HG03565 (cell line): ENCODE results near the gene DDX42.
"Not testable (repeated sequence)": the region's sequence is repeated elsewhere in the genome, so short reads cannot be mapped to it uniquely, and the experiment has no call there.

Experiments used
- ATAC-seq: cut with Tn5 transposase; IDR thresholded peaks from one replicate; pipeline ENCODE4 v1.9.1; 2021; ENCODE audit warnings: mild to moderate bottlenecking, moderate library complexity; ENCODE audit not compliant: unreplicated experiment

DDX42 gene

DNA sequence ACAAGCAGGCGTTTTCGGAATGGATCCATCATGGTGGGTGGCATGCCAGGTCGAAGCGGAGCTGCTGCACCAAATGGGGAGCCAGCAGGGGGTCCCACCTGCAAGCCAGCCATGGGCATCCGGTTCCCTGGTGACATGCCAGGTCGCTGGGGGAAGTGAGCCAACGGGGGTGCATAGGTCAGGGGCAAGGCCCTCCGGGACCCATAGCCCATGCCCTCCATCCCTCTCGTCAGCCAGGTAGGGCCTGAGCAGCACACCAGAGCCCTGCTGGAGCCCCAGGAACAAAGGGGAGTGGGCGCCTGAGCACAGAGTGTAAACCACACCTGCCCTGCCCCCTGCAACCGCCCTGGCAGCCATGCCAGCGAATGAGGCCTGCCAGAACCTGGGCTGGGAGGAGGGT is 63.5 kb downstream of the DDX42 start:
- no peak for ATAC-seq

DNA sequence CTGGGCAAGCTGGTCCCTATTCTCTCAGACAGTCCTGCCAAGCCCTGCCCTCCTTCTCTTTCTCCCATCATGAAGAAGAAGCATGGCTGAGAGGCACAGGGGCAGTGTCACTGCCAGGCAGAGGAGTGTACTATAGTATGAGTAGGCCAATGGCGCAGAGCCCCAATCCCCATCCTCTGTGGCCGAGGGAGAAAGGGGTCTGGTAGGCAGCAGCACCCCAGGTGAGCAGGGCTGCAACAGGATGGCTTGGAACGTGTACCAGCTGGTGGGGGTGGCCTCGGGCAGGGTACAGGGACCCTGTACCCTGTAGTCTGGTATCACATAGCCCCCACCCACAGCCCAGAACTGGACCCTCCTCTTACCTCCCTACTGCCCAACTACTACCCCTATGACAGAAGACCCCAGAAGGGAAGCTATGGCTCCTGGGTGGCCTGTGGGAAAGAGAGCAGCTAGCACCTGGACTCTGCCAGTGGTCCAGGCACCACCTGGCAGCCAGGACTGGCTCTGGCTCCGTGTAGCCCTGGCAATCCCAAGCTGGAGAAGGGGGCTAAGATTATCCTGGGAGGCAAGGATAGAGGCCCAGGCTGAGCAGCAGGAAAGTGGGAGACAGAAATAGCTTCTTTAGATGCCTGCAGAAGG is 64.1 kb downstream of the DDX42 start:
- no peak for ATAC-seq

DNA sequence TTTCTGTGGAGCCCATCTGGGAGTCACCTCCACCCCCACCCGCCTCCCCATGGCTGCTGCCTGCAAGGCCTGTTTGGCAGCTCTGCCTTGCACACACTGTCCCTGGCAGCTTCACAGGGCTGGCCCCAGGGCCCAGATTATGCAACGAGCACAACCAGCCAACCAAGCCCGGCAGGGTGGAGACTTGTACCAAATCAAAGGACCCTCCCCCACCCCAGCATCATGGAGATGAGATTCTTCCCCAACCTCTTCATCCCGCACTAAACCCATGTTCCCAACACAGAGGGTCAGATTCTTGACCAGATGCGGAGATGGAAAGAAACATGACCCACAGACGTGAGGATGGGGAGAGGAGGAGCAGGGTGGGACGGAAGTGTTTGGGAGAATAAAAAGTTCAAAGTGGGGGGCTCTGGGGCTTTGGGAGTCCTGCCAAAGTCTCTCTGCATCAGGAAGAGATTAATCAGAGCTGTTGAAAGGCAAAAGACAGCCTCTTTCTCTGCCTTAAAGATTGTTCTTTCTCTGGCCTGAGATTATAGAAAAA is 64.7 kb downstream of the DDX42 start:
- no peak for ATAC-seq

- ATAC-seq, result no peak
These were observed 66.8 kb downstream of the DDX42 start for GRCh38 chr17:63840591-63841349.

GRCh38 chr17:63841350-63842172 is 67.6 kb downstream of the DDX42 start:
- no peak for ATAC-seq

GRCh38 chr17:63842173-63842539 is 68.2 kb downstream of the DDX42 start:
- ATAC-seq, result peak; percentile 17

DNA sequence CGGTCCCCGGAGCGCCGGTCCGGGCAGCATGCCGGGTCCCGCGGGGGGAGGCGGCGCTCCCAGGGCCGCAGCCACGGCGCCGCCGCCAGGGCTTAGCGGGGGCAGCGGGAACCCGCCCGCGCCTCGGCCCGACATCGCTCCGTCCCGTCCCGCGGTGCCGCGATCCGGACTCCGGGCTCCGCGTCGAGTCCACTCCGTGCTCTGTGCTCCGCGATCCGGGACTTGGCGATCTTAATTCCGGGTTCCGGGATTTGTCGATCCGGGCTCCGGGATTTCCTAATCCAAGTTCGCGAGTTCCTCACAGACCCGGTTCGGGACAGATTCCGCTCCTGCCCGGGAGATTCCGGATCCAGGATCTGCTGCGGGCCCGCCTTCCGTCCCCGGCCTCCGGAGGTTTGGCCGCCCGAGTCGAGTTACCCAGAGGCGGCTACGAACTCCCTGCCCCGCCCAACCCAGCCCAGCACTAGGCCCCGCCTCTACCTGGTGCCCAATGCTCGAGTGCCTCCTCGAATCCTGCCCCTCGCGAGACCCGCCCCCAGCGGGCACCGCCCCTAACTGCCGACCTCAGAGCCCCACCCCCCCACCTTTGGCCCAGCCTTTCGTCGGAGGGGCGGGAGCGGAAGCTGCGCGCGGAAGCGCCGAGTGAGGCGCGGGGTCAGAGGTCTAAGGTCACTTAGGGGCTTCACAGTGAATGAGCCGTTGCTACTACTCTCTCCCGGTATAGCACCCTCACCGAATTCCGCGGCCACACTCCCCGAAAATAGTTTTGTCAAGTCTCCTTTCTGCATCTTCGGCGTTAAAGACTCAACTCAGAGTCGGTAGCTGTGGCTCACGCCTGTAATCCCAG is 68.8 kb downstream of the DDX42 start, which contains the start of gene SMARCD2:
Gene SMARCD2 (minus strand): TSS at position 146 of the 847 bp plus-strand sequence. CDS start 11 bp downstream, at position 135.
- ATAC-seq, result peak; percentile 68

- not testable (repeated sequence) for ATAC-seq
These were observed 69.5 kb downstream of the DDX42 start for GRCh38 chr17:63843387-63843888.

- ATAC-seq, result no peak
These were observed 70.1 kb downstream of the DDX42 start for GRCh38 chr17:63843910-63844677.

GRCh38 chr17:63845509-63845908 is 71.5 kb downstream of the DDX42 start:
- ATAC-seq, result no peak

- ATAC-seq, result no peak
These were observed 73.7 kb downstream of the DDX42 start for GRCh38 chr17:63847525-63848249.

- ATAC-seq, result peak; percentile 62
These were observed 75.1 kb downstream of the DDX42 start for GRCh38 chr17:63848834-63849689.

- ATAC-seq, result no peak
These were observed 76.4 kb downstream of the DDX42 start for GRCh38 chr17:63850401-63850800.

GRCh38 chr17:63853260-63853659 is 79.3 kb downstream of the DDX42 start:
- ATAC-seq, result no peak

DNA sequence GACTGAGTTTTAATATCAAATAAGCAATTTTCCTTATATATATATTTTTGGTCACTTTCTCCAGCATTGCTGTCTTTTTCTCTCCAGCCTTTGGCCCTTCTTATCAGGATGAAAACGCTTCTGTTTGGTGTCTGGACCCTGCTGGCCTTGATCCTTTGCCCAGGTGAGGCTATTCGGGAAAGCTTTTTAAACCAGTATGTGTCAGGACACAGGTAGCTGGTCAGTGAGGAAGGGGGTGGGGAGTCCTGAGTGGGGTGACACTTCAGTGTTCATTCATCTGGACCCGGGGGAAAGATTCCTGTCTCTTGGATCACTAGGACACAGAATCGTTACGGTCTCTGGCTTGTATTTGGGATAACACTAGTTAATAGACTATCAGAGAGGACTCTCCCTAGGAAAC is 80.7 kb downstream of the DDX42 start:
- no peak for ATAC-seq

- no peak for ATAC-seq
These were observed 81.2 kb downstream of the DDX42 start for GRCh38 chr17:63855185-63855584.

DNA sequence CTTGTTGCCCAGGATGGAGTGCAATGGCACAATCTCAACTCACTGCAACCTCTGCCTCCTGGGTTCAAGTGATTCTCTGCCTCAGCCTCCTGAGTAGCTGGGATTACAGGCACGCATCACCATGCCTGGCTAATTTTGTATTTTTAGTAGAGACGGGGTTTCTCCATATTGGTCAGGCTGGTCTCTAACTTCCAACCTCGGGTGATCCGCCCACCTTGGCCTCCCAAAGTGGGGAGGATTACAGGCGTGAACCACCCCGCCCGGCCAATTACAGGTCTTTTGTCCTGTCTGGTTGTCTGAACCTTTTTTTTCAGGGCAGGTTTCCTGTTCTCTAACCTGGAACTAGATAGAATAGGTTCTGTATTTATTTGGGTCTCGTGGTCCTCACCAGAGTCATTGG is 82.5 kb downstream of the DDX42 start:
- not testable (repeated sequence) for ATAC-seq

DNA sequence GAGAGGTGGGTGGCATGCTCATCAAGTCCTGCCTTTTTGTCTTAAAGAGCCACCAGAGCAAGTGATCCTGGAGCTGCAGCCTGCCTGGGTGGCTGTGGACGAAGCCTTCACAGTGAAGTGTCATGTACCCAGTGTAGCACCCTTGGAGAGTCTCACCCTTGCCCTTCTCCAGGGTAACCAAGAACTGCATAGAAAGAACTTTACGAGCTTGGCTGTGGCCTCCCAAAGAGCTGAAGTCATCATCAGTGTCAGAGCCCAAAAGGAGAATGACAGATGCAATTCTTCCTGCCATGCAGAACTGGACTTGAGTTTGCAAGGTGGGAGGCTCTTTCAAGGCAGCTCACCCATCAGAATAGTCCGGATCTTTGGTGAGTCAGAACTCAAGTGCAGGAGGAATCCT is 85.3 kb downstream of the DDX42 start:
- ATAC-seq, result no peak
